GM18498 (cell line): ENCODE results near the gene CABCOCO1.

Experiments used
- ATAC-seq: cut with Tn5 transposase; IDR thresholded peaks from one replicate; pipeline ENCODE4 v1.9.1; 2021; ENCODE audit warnings: mild to moderate bottlenecking, moderate library complexity; ENCODE audit not compliant: unreplicated experiment

Gene CABCOCO1

GRCh38 chr10:61779950-61780659 lies 117.4 kb downstream of the CABCOCO1 start:
- no peak for ATAC-seq

GRCh38 chr10:61780732-61781131 lies 118.0 kb downstream of the CABCOCO1 start:
- no peak for ATAC-seq

- ATAC-seq: no peak
Measured at GRCh38 chr10:61781969-61782403, 119.3 kb downstream of the CABCOCO1 start.

GRCh38 chr10:61784354-61785133 lies 121.8 kb downstream of the CABCOCO1 start:
- ATAC-seq: no peak

- no peak for ATAC-seq
Measured at GRCh38 chr10:61785473-61786105, 122.9 kb downstream of the CABCOCO1 start.

- peak; percentile 98 for ATAC-seq
Measured at GRCh38 chr10:61786728-61787127, 124.0 kb downstream of the CABCOCO1 start.

- no peak for ATAC-seq
Measured at GRCh38 chr10:61787170-61787569, 124.4 kb downstream of the CABCOCO1 start.

GRCh38 chr10:61789031-61789430 lies 126.3 kb downstream of the CABCOCO1 start:
- ATAC-seq: no peak

GRCh38 chr10:61791216-61791615 lies 128.5 kb downstream of the CABCOCO1 start:
- no peak for ATAC-seq

- ATAC-seq: no peak
Measured at GRCh38 chr10:61792097-61792716, 129.5 kb downstream of the CABCOCO1 start.

GRCh38 chr10:61792921-61793320 lies 130.2 kb downstream of the CABCOCO1 start:
- ATAC-seq: no peak

- no peak for ATAC-seq
Measured at GRCh38 chr10:61793760-61794703, 131.3 kb downstream of the CABCOCO1 start.

GRCh38 chr10:61795147-61795546 lies 132.4 kb downstream of the CABCOCO1 start:
- no peak for ATAC-seq

- no peak for ATAC-seq
Measured at GRCh38 chr10:61795551-61795950, 132.8 kb downstream of the CABCOCO1 start.

GRCh38 chr10:61796785-61797184 lies 134.1 kb downstream of the CABCOCO1 start:
- no peak for ATAC-seq

- no peak for ATAC-seq
Measured at GRCh38 chr10:61797304-61798153, 134.8 kb downstream of the CABCOCO1 start.

GRCh38 chr10:61798713-61799112 lies 136.0 kb downstream of the CABCOCO1 start:
- ATAC-seq: no peak

- ATAC-seq: no peak
Measured at GRCh38 chr10:61801484-61801883, 138.8 kb downstream of the CABCOCO1 start.

- no peak for ATAC-seq
Measured at GRCh38 chr10:61803269-61803668, 140.5 kb downstream of the CABCOCO1 start.
